ENCODE measurements around the gene KIAA1217.

GRCh38 chr10:24449321-24449740, 240.4 kb downstream of the KIAA1217 start:
- TF ChIP-seq POLR2A (IDR thresholded peaks at IDR 0.05) (no peak), CTCF (IDR thresholded peaks at IDR 0.05) (no peak)
